NB4 (cell line): ENCODE measurements around the gene TSPAN5.

Experiments used
- DNase-seq: peaks from one replicate; pipeline ENCODE4 v3.0.0; 2010; ENCODE audit warnings: low read depth
- H3K4me3 ChIP-seq: one replicate; pipeline ENCODE4 v1.5.1; 2011; ENCODE audit warnings: mild to moderate bottlenecking, low read depth, low read length, moderate library complexity
- CTCF ChIP-seq: IDR thresholded peaks from one replicate; pipeline ENCODE4 v1.5.1; 2012; ENCODE audit warnings: low read depth, low read length
- MYC ChIP-seq: IDR thresholded peaks from 2 replicates; pipeline ENCODE4 v1.6.1; 2011; ENCODE audit warnings: low read depth, low read length
- POLR2A ChIP-seq: IDR thresholded peaks from 2 replicates; pipeline ENCODE4 v1.6.1; 2011; ENCODE audit warnings: mild to moderate bottlenecking; ENCODE audit not compliant: insufficient read length; ENCODE audit errors: extremely low read depth
- TF ChIP-seq, protein P1 (sequence below): IDR thresholded peaks from 2 replicates; pipeline ENCODE4 v1.6.1; 2011; ENCODE audit warnings: low read depth, low read length

Gene TSPAN5

DNA sequence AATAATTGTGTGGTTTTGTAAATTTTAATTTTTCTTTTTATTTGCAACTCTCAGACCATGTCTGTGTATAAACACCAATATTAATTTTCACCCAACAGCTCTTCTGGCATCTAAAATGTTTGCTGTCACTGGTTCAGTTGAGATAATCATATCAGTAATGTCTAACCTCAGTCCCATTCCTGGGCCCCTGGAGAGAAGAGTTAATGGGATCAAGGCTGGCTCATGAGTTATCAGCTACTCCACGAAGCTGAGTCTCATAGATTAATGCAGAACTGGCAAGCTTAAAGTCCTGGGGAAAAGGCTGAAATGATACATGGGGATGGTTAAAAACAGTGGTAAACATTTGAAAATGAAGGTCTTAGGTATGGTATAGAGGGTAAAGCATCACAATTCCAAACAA, 28.4 kb upstream of the TSPAN5 start:
- no peak overlapping the region for H3K4me3 ChIP-seq
- no peak for DNase-seq

GRCh38 chr4:98686043-98686707, 27.8 kb upstream of the TSPAN5 start:
- TF ChIP-seq POLR2A (no peak), CTCF (no peak)
- no peak for DNase-seq
- no peak overlapping the region for H3K4me3 ChIP-seq

More for the DNA sequence above, 28.4 kb upstream of the TSPAN5 start:
- TF ChIP-seq, protein P1, sequence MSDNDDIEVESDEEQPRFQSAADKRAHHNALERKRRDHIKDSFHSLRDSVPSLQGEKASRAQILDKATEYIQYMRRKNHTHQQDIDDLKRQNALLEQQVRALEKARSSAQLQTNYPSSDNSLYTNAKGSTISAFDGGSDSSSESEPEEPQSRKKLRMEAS: no peak
- TF ChIP-seq MYC (no peak), POLR2A (no peak), CTCF (no peak)

DNA sequence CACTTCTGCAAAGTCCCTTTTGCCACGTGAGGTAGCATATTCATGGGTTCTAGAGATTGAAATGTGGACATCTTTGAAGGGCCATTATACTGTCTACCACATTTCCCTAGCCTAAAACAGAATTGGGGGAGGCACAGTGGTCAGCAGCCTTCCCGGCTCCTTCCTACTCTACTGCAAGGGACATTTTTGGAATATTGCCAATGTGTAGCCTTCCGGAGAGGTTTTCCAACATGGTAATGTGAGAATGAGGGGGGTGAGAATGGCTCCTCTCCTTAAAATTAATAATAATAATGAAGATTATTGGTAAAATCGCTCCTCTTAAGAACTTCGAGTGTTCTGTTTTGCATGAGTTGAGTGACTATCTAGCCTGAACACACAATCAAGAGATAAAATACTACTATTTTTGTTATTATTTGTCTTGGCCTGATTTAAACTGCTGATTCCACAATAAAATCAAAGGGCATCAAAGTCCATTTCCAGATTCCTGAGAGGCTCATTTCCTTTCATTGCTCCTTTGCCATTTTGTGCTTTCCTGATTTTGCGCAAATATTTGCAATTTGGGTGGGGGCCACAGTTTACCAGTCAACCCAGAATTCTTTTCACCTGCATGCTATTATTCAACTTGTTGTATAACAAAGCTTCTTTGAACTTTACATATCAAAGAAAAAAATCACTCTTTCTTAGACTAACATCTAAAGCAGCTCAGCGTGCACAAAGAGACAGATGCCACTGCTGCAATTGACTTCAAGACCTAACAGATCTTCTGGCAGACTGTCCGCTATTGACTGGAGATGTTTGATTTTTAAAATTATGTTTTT, 27.0 kb upstream of the TSPAN5 start:
- no peak for TF ChIP-seq MYC
- TF ChIP-seq, protein P1: no peak
- DNase-seq: no peak
- no peak overlapping the region for H3K4me3 ChIP-seq

GRCh38 chr4:98682719-98683118, 24.3 kb upstream of the TSPAN5 start:
- no peak for DNase-seq
- no peak for TF ChIP-seq MYC
- no peak for TF ChIP-seq CTCF
- no peak overlapping the region for H3K4me3 ChIP-seq

DNA sequence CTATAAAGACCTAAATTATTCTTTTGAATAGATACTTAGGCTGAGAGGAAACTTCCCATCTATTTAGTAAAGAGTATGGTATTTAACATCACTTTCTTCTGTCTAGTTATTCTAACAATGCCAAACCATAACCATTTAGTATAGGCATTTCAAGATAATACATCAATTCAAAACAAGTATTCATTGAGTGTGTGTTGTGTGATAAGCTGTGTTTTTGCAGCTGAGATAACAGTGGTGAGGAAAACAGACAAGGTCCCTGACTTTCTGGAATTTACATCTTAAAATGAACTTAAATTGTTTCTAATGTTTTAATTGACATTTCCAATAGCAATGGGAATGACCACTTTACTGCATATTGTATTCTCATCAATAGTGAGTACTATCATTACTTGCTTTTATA, 22.4 kb upstream of the TSPAN5 start:
- DNase-seq: no peak
- no peak overlapping the region for H3K4me3 ChIP-seq
- TF ChIP-seq POLR2A: no peak

DNA sequence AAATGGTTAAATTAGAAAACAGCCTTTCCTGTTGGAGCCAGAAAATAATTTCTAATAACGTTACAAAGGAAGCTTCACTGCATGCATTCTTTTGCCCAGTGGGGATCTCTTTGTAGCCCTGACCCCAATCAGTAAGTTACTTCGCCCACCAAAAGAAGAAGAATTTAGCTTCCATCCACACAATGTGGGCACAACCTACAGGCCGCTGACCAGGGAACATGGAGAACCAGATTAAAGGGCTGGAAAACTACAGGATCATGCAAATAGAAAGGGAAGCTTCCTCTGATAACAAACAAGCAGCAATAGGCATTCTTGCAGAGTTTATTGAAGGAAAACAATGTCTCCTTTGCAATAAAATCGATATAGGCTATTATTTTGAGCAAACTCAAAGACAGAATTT, 21.3 kb upstream of the TSPAN5 start:
- DNase-seq: no peak
- TF ChIP-seq POLR2A (no peak), CTCF (no peak), MYC (no peak)
- TF ChIP-seq, protein P1: no peak
- no peak overlapping the region for H3K4me3 ChIP-seq

DNA sequence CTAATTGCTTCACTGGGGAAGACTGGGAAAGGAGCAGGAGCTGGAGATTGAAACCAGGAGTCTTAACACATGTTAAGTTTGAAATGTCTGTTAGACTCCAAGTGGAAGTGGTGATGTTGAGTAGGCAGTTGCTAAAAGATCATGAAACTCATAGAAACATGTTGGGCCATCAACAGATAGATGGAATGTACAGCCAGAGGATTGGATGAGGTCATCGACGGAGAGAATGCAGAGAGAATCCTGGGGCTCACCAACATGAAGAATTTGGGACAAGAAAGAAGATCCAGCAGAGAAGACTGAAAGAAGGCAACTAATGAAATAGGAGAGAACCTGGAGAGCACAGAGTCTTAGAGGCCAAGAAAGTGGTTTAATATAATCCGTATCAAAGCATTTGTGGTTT, 19.4 kb upstream of the TSPAN5 start:
- H3K4me3 ChIP-seq: no peak overlapping the region
- no peak for TF ChIP-seq POLR2A
- no peak for TF ChIP-seq MYC
- TF ChIP-seq, protein P1: no peak
- no peak for TF ChIP-seq CTCF
- DNase-seq: no peak
